Mucosa of descending colon (tissue), 3 donors: Measurements from ENCODE around the gene LRP1B. TPM values are rescaled to one million over a fixed set of nuclear protein-coding genes. Genes with fewer than 3 reads are reported as not detected.

Source experiments
- ATAC-seq: fragments of 200-7000 bp; cut with Tn5 transposase; one replicate; pipeline ENCODE4 v1.9.1; 2020; ENCODE audit warnings: mild to moderate bottlenecking, moderate library complexity
- DNase-seq, 3 donors: peaks; one replicate each; pipeline ENCODE4 v3.0.0-alpha.2; 2020
- H3K36me3 ChIP-seq: fragments of 200-600 bp; one replicate; pipeline ENCODE4 v1.8.0; 2021; ENCODE audit warnings: low read depth, mild to moderate bottlenecking
- H3K4me1 ChIP-seq: fragments of 200-600 bp; one replicate; pipeline ENCODE4 v1.8.0; 2021; ENCODE audit warnings: low read depth, mild to moderate bottlenecking
- H3K4me3 ChIP-seq: fragments of 200-600 bp; one replicate; pipeline ENCODE4 v1.8.0; 2021; ENCODE audit warnings: mild to moderate bottlenecking
- H3K9me3 ChIP-seq: fragments of 200-600 bp; one replicate; pipeline ENCODE4 v1.8.0; 2021; ENCODE audit warnings: mild to moderate bottlenecking
- CTCF ChIP-seq: fragments of 200-600 bp; IDR thresholded peaks from one replicate; pipeline ENCODE4 v1.8.0; 2022; ENCODE audit warnings: antibody characterized with exemption, mild to moderate bottlenecking
- intact Hi-C, 2 donors: fragments of 100-400 bp; cut with DNase I in 1 of 2; cut with micrococcal nuclease in 1 of 2; formaldehyde crosslinking; loops; one replicate each; pipeline versions ENCODE4 v1.11.0 to v1.11.1; 2022; cut with DNase I, micrococcal nuclease
- total RNA-seq, 3 donors: library from RNA; stranded (reverse); fragmentation: NEBNext Ultra II Directional in 2 of 3; extraction: Animal tissue kit (Norgen Biotek cat#: 25700) in 2 of 3; gene quantifications; one replicate each; pipeline versions ENCODE4 v1.2.1 to v1.2.4, GENCODE V29; 2021 to 2023
- donor health status: DM: no; HTN: no; CAD: no; lungs with moderate emphysema.
- donor health status: DM: no; HTN: no; CAD: no.
- donor health status: DM: no; HTN: yes; CAD: no.

The LRP1B gene
- total RNA-seq, 3 donors from 2014 or later: 0.12 to 1.6 (median 0.20) TPM

GRCh38 chr2:141639809-141640208, 491.0 kb downstream of the LRP1B start:
- no peaks in the 10 kb centered on the region for H3K9me3 ChIP-seq
- intact Hi-C loops: no loop called here
- no peaks in the 10 kb centered on the region for H3K4me1 ChIP-seq
- no peak overlapping the region for H3K4me3 ChIP-seq
- H3K36me3 ChIP-seq: no peaks in the 10 kb centered on the region
- DNase-seq (no peak), ATAC-seq (no peak)
- no peak for TF ChIP-seq CTCF

GRCh38 chr2:141633132-141633531, 497.7 kb downstream of the LRP1B start:
- Histone ChIP-seq H3K36me3 (no peaks in the 10 kb centered on the region), H3K4me1 (no peaks in the 10 kb centered on the region), H3K9me3 (no peaks in the 10 kb centered on the region), H3K4me3 (no peak overlapping the region)
- ATAC-seq: no peak
- DNase-seq: no peak
- no peak for TF ChIP-seq CTCF
- intact Hi-C loops: no loop called here

GRCh38 chr2:141630407-141630930, 500.3 kb downstream of the LRP1B start:
- no peak for ATAC-seq
- no peak for TF ChIP-seq CTCF
- intact Hi-C loops: no loop called here

DNA sequence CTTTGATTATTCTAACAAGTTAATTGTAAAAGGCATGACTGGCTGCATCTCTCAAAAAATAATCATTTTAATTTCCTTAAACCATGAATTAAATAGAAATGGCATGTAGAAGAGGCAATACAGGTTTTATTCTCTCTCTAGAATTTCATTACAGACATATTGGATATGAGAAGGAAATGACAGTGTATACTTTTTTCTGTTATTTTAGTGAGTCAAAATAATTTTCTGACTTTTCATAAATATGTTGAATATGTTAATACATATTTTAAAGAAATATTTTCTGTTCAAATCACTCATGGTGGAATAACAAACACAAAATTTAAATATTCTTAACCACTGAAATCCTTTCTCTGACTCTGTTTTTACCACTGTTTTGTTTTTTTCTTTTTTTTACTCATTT, 510.4 kb downstream of the LRP1B start:
- no peaks in the 10 kb centered on the region for H3K9me3 ChIP-seq
- TF ChIP-seq CTCF: no peak
- H3K36me3 ChIP-seq: no peaks in the 10 kb centered on the region
- no peak overlapping the region for H3K4me3 ChIP-seq
- DNase-seq (no peak), ATAC-seq (no peak)
- no peaks in the 10 kb centered on the region for H3K4me1 ChIP-seq
- intact Hi-C loops: no loop called here

More at GRCh38 chr2:141630407-141630930, 500.3 kb downstream of the LRP1B start:
- no peaks in the 10 kb centered on the region for H3K4me1 ChIP-seq
- no peak overlapping the region for H3K4me3 ChIP-seq
- H3K36me3 ChIP-seq: no peaks in the 10 kb centered on the region
- no peaks in the 10 kb centered on the region for H3K9me3 ChIP-seq
- DNase-seq: no peak

- Histone ChIP-seq H3K9me3 (no peaks in the 10 kb centered on the region), H3K4me3 (no peak overlapping the region), H3K4me1 (no peaks in the 10 kb centered on the region), H3K36me3 (no peaks in the 10 kb centered on the region)
- DNase-seq (no peak), ATAC-seq (no peak)
- no peak for TF ChIP-seq CTCF
- intact Hi-C loops: no loop called here
Observed at GRCh38 chr2:141618457-141618856, 512.4 kb downstream of the LRP1B start.

GRCh38 chr2:141611981-141612380, 518.8 kb downstream of the LRP1B start:
- intact Hi-C loops: no loop called here
- Histone ChIP-seq H3K4me1 (no peaks in the 10 kb centered on the region), H3K4me3 (no peak overlapping the region), H3K9me3 (no peaks in the 10 kb centered on the region), H3K36me3 (no peaks in the 10 kb centered on the region)
- ATAC-seq (no peak), DNase-seq (no peak)
- no peak for TF ChIP-seq CTCF
